ENCODE results near the gene AMOTL1. TPM values are rescaled to one million over a fixed set of nuclear protein-coding genes. Genes with fewer than 3 reads are reported as not detected.

The AMOTL1 gene
- total RNA-seq, 4 donors from 2014 or later, result 34.1 to 51.2 (median 41.0) TPM

DNA sequence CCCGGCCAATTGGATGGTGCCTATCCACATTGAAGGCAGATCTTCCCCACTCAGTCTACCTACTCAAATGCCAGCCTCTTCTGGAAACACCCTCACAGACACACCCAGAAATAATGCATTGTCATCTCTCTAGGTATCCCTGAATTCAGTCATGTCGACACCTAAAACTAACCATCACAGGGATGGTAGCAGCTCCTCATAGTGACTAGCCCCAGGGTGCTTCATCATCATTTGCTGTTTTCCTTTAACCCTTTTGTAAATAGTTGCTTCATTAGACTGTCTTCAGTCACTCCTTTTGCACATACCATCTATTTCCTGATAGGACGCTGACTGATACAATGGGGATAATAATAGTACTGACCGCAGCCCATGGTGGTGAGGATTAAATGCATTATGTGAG lies 18.8 kb upstream of the AMOTL1 start:
- H3K4me3 ChIP-seq (replicated peaks in 1 of 3), result no peak overlapping the region
- intact Hi-C loops (cut with DNase I), result loop anchor here (10.0 kb wide), 1 partner anchor 125 kb away; no protein-coding TSS in a partner anchor
- no peaks in the 10 kb centered on the region for H3K27me3 ChIP-seq
- TF ChIP-seq POLR2A (IDR thresholded peaks at IDR 0.05), result no peak
- H3K27ac ChIP-seq, result no peak overlapping the region
- DNase-seq, result no peak
- H3K4me1 ChIP-seq, result peaks cover 0 to 8% of the 10 kb centered on the region in 2 donors
- 88 to 94% methylated on average over 4 of the region's 4 CpGs for WGBS, 2 donors
- H3K36me3 ChIP-seq, result no peaks in the 10 kb centered on the region
- H3K9me3 ChIP-seq, result no peaks in the 10 kb centered on the region

DNA sequence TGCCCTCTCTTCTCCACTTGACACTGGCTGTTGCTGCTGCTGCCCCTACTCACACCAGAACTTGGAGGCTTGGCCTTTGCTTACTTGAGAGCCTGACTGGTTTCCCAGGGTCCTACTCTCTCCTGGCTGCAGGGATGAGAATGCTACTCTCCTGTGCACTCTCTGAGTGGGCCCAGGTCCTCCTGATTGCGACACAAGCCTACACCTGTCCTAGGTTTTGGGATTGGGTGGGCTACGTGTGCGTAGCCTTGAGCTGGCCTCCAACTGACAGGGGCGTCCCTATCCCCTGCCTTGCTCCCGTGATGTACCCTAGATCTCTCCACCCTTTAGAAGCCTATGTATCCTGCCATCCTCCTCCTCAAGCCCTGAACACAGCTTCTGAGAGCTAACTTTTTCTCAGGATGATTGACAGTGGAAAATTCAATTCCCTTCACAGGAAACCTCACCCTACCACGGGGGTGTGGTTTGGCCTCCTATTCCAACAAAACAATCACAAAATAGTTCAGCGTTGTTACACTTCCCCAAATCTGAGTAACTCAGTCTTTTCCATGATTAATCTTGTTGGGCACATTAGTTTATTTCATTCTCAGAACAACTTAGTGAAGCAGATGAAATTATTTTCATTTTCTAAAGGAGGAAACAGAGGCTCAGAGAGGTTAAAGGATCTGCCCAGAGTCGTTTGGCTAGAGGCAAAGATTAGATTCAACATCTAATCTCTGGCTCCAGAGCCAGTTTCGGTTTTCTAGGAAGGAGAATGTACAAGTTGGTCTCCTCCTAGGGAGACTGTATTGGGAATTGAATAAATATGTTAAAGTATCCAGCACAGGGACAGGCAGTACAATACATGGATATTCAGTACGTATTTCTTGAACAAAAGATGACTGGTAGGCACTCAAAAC lies 17.6 kb upstream of the AMOTL1 start:
- H3K27ac ChIP-seq, result no peak overlapping the region
- H3K4me1 ChIP-seq, result peaks cover 0 to 8% of the 10 kb centered on the region in 2 donors
- TF ChIP-seq, protein P1, sequence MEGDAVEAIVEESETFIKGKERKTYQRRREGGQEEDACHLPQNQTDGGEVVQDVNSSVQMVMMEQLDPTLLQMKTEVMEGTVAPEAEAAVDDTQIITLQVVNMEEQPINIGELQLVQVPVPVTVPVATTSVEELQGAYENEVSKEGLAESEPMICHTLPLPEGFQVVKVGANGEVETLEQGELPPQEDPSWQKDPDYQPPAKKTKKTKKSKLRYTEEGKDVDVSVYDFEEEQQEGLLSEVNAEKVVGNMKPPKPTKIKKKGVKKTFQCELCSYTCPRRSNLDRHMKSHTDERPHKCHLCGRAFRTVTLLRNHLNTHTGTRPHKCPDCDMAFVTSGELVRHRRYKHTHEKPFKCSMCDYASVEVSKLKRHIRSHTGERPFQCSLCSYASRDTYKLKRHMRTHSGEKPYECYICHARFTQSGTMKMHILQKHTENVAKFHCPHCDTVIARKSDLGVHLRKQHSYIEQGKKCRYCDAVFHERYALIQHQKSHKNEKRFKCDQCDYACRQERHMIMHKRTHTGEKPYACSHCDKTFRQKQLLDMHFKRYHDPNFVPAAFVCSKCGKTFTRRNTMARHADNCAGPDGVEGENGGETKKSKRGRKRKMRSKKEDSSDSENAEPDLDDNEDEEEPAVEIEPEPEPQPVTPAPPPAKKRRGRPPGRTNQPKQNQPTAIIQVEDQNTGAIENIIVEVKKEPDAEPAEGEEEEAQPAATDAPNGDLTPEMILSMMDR (IDR thresholded peaks at IDR 0.05), result no peak
- no peak for TF ChIP-seq POLR2A (IDR thresholded peaks at IDR 0.05)
- no peaks in the 10 kb centered on the region for H3K27me3 ChIP-seq
- intact Hi-C loops (cut with DNase I), result no loop called here
- no peak for DNase-seq
- 71 to 76% methylated on average over 10 of the region's 10 CpGs for WGBS, 2 donors
- no peaks in the 10 kb centered on the region for H3K9me3 ChIP-seq
- no peaks in the 10 kb centered on the region for H3K36me3 ChIP-seq
- H3K4me3 ChIP-seq (replicated peaks in 1 of 3), result no peak overlapping the region

DNA sequence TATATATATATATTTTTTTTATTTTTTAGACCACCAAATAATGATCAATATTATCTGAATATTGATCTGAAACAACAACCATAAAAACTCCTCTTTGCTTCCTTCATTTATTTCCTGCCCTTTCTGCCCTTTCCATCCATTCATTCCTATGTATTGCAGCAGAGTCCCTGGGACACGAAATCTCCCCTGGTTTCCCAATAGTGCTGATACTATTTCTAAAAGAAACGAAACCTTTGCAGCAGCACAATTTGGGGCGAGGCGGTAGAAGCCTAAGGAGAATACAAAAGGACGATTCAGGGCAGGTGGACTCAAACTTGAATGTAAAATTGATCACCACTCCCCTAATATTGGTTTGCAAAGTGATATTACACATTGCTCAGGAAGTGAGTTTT lies 16.9 kb upstream of the AMOTL1 start:
- no peak for DNase-seq
- no peak overlapping the region for H3K4me3 ChIP-seq (replicated peaks in 1 of 3)
- WGBS, 2 donors, result 83 to 90% methylated on average over 5 of the region's 5 CpGs
- no peak for TF ChIP-seq POLR2A (IDR thresholded peaks at IDR 0.05)
- TF ChIP-seq, protein P1 (IDR thresholded peaks at IDR 0.05), result no peak
- H3K36me3 ChIP-seq, result no peaks in the 10 kb centered on the region
- no peaks in the 10 kb centered on the region for H3K27me3 ChIP-seq
- peaks cover 0 to 8% of the 10 kb centered on the region in 2 donors for H3K4me1 ChIP-seq
- H3K9me3 ChIP-seq, result no peaks in the 10 kb centered on the region
- intact Hi-C loops (cut with DNase I), result no loop called here
- no peak overlapping the region for H3K27ac ChIP-seq

DNA sequence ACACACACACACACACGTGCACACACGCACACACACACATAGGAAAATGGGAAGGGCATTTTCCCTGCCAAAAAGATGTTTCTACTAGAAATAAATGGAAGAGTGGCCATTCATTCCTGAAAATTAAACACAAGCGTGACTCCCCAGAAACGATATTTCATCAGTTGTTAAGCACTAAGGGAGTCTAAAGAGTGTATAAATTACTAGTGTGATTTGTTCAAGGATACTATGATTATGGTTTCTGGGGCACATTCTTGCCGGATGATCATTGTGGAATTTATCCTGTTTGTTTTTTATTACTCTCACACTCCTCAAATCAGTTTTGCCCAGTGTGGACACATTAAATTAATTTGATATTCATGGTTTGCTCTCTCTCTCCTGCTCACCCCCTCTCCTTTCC lies 16.4 kb upstream of the AMOTL1 start:
- no peaks in the 10 kb centered on the region for H3K36me3 ChIP-seq
- intact Hi-C loops (cut with DNase I), result no loop called here
- H3K27me3 ChIP-seq, result no peaks in the 10 kb centered on the region
- H3K27ac ChIP-seq, result no peak overlapping the region
- no peaks in the 10 kb centered on the region for H3K9me3 ChIP-seq
- no peak for DNase-seq
- peaks cover 0 to 8% of the 10 kb centered on the region in 2 donors for H3K4me1 ChIP-seq
- H3K4me3 ChIP-seq (replicated peaks in 1 of 3), result no peak overlapping the region
- 80 to 86% methylated on average over 5 of the region's 5 CpGs for WGBS, 2 donors
- TF ChIP-seq, protein P1 (IDR thresholded peaks at IDR 0.05), result no peak
- no peak for TF ChIP-seq POLR2A (IDR thresholded peaks at IDR 0.05)

DNA sequence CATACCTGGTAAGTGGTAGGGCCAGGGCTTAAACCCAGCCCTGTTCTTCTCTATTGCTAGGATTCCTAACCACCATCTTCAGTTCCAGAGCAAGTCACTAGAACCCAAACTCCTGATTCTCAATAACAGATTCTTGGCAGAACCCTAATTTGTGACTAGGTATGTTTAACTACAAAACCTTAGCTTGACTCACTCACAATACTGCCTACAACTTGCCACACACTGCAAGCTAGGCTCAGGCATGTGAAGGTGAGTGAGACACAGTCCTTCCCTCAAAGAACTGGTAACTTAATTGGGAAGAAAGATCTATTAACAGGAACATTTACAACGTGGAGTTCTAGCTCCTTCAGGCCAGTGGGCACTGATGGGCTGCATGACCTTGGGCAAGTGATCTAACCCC lies 14.5 kb upstream of the AMOTL1 start:
- 54 to 83% methylated on average over 1 of the region's 1 CpG for WGBS, 2 donors
- intact Hi-C loops (cut with DNase I), result no loop called here

More for the DNA sequence above, 14.5 kb upstream of the AMOTL1 start:
- TF ChIP-seq POLR2A (IDR thresholded peaks at IDR 0.05), result no peak
- TF ChIP-seq, protein P1 (IDR thresholded peaks at IDR 0.05), result no peak
- no peaks in the 10 kb centered on the region for H3K27me3 ChIP-seq
- H3K27ac ChIP-seq, result no peak overlapping the region
- H3K9me3 ChIP-seq, result no peaks in the 10 kb centered on the region
- no peak overlapping the region for H3K4me3 ChIP-seq (replicated peaks in 1 of 3)
- H3K4me1 ChIP-seq, result peaks cover 0 to 8% of the 10 kb centered on the region in 2 donors
- DNase-seq, result no peak
- H3K36me3 ChIP-seq, result no peaks in the 10 kb centered on the region
